ACC112 (cell line): Measurements from ENCODE around the gene ADCY2.

ENCODE experiments used
- H2AFZ ChIP-seq: fragments of 200-600 bp; sonication (generic); one replicate; pipeline ENCODE4 v1.6.0; 2017; ENCODE audit warnings: antibody characterized with exemption, low read length; ENCODE audit not compliant: unreplicated experiment
- H3K27ac ChIP-seq: fragments of 200-600 bp; sonication (generic); 2 replicates; pipeline ENCODE4 v1.5.1; 2014; ENCODE audit warnings: low read depth, mild to moderate bottlenecking, antibody characterized with exemption, low read length, moderate library complexity
- H3K27me3 ChIP-seq: fragments of 200-600 bp; sonication (generic); 2 replicates; pipeline ENCODE4 v1.6.1; 2014; ENCODE audit warnings: mild to moderate bottlenecking, antibody characterized with exemption, low read length, moderate library complexity, mixed read lengths; ENCODE audit not compliant: insufficient read depth
- H3K36me3 ChIP-seq: fragments of 200-600 bp; sonication (generic); 2 replicates; pipeline ENCODE4 v1.6.1; 2016; ENCODE audit warnings: mild to moderate bottlenecking, antibody characterized with exemption, low read length, moderate library complexity, mixed read lengths; ENCODE audit not compliant: insufficient read depth
- H3K4me1 ChIP-seq: fragments of 200-600 bp; sonication (generic); one replicate; pipeline ENCODE4 v1.6.1; 2016; ENCODE audit warnings: low read length, mixed read lengths; ENCODE audit not compliant: insufficient read depth, unreplicated experiment, control insufficient read depth
- H3K4me3 ChIP-seq: fragments of 200-600 bp; sonication (generic); 2 replicates; pipeline ENCODE4 v1.5.1; 2014; ENCODE audit warnings: mild to moderate bottlenecking, low read depth, low read length
- H3K79me2 ChIP-seq: fragments of 200-600 bp; sonication (generic); one replicate; pipeline ENCODE4 v1.6.0; 2016; ENCODE audit warnings: low read length; ENCODE audit not compliant: control insufficient read depth, unreplicated experiment, insufficient read depth

The ADCY2 gene

DNA sequence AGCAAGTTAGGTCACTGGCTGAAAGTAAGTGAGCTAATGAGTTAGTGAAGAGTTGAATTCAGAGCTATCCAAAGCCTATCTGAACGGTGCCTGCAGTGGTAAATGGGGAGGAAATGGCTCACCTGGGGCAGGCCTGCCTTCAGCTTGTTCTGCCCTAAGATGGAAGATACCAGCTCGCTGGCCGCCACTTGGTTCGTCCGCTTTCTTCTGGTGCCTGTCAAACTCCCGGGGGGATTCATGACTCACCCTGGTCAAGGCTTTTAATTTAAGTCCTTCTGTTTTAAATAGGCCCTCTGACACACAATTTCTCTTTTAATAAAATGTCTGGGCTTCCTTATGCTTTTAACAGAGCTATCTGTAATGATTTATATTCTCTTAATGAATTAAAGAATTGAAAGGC lies 376.2 kb downstream of the ADCY2 start:
- H3K4me3 ChIP-seq = no peak overlapping the region
- no peaks in the 10 kb centered on the region for H3K79me2 ChIP-seq
- H3K4me1 ChIP-seq = no peaks in the 10 kb centered on the region
- H3K27ac ChIP-seq = no peak overlapping the region
- 0 out of 2 replicates have a peak, but pooled peaks cover 4% of the 10 kb centered on the region for H3K27me3 ChIP-seq
- H3K36me3 ChIP-seq = no peaks in the 10 kb centered on the region
- H2AFZ ChIP-seq = no peak overlapping the region

DNA sequence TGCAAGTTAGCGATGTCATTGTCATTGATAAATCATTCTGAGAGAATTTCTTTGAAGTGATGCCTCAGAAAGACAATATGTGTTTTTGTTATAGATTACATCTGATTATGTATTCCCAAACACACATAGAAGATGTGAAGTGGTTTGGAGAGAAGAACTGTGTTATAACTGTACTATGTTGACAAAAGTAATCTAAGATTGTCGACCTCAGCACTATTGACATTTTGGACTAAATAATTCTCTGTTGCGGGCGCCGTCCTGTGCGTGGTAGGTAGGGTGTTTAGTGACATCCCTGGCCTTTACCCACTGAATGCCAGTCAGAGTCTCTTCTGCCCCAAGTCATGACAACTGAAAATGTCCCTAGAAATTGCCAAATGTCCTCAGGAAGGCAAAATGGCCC lies 377.2 kb downstream of the ADCY2 start:
- no peak overlapping the region for H3K27ac ChIP-seq
- no peaks in the 10 kb centered on the region for H3K4me1 ChIP-seq
- H3K79me2 ChIP-seq = no peaks in the 10 kb centered on the region
- H3K27me3 ChIP-seq = 0 out of 2 replicates have a peak, but pooled peaks cover 4% of the 10 kb centered on the region
- no peak overlapping the region for H3K4me3 ChIP-seq
- H3K36me3 ChIP-seq = no peaks in the 10 kb centered on the region
- no peak overlapping the region for H2AFZ ChIP-seq

DNA sequence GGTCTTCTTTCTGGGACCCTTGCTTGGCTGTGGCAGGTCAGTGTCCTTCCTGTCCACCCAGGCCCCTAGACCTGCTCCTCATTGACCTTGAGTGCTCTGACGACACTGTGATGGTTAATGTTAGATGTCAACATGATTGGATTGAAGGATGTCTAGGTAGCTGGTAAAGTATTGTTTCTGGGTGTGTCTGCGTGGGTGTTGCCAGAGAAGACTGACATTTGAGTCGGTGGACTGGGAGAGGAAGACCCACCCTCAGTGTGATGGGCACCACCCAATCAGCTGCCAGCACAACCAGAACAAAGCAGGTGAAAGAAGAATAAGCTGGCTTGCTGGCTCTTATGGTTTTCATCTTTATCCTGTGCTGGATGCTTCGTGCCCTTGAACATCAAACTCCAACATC lies 380.5 kb downstream of the ADCY2 start:
- H3K27me3 ChIP-seq = no peaks in the 10 kb centered on the region
- no peaks in the 10 kb centered on the region for H3K4me1 ChIP-seq
- no peak overlapping the region for H3K4me3 ChIP-seq
- H2AFZ ChIP-seq = no peak overlapping the region
- no peaks in the 10 kb centered on the region for H3K36me3 ChIP-seq
- H3K27ac ChIP-seq = no peak overlapping the region
- no peaks in the 10 kb centered on the region for H3K79me2 ChIP-seq

DNA sequence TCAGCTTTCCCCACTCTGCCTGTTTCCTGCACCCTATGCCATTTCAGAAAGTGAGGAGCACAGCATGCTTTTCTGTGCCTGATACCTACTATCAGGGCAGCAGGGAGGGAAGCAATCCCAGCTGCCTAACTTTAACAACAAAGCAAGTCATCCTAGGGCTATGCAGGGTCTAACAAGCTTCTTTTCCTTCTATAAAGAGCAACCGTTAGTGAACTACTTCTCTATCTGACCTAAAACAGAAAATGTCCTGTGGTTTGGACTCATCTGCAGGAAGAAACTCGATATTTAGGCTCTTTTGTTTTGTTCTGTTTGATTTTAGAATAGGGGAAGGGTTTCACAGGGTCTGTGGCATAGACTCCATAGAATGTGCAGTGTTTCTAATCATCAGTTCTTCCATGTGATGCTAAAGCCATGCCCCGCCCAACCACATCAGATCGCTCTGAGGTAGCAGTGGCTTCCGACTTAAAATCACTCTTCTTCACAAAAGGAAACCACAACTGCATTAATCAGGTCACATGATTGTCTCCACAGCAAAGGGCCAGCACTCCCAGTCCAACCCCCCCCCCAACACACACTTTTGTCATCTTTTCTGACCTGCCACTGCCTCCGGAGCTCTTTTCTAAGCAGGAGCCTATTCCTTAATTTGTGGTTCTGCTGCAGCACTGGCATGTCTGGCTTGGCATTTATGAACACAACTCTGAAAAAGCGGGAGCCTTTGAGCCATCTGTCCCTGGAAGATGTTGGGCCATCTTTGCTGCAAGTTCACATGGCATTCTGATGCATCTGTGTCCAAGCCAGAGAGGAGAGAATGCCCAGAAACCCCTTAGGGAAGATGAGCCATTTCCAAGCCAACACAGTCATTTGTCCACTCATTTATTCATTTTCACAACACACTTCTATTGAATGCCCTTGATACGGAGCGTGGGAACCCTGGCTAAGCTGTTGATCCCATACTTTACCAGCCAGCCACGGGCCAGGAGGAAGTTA lies 383.4 kb downstream of the ADCY2 start:
- Histone ChIP-seq H3K4me1 (no peaks in the 10 kb centered on the region), H3K27me3 (no peaks in the 10 kb centered on the region), H3K4me3 (no peak overlapping the region), H2AFZ (no peak overlapping the region), H3K79me2 (no peaks in the 10 kb centered on the region), H3K36me3 (no peaks in the 10 kb centered on the region), H3K27ac (no peak overlapping the region)

DNA sequence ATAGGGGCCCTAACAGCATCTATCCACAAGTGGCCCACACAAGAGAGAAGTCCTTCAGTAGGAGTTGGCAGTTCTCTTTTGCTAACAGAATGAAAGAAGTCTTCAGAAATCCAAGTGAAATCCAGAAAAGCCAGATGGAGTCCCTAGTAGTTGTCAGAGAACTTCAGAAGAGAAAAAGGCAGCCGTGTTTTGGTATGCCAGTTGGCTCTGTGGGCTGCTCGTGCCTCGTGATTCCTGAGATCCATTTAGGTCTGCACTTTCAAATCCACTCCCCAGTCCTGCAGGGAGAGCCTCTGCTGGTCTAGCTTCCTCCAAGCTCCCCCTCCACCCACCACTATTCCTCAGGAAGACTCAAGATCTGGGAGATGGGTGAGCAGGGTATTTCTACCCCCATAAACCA lies 386.0 kb downstream of the ADCY2 start:
- H3K27me3 ChIP-seq = no peaks in the 10 kb centered on the region
- no peak overlapping the region for H3K27ac ChIP-seq
- H3K79me2 ChIP-seq = no peaks in the 10 kb centered on the region
- H3K4me1 ChIP-seq = no peaks in the 10 kb centered on the region
- no peak overlapping the region for H2AFZ ChIP-seq
- H3K36me3 ChIP-seq = no peaks in the 10 kb centered on the region
- H3K4me3 ChIP-seq = no peak overlapping the region

DNA sequence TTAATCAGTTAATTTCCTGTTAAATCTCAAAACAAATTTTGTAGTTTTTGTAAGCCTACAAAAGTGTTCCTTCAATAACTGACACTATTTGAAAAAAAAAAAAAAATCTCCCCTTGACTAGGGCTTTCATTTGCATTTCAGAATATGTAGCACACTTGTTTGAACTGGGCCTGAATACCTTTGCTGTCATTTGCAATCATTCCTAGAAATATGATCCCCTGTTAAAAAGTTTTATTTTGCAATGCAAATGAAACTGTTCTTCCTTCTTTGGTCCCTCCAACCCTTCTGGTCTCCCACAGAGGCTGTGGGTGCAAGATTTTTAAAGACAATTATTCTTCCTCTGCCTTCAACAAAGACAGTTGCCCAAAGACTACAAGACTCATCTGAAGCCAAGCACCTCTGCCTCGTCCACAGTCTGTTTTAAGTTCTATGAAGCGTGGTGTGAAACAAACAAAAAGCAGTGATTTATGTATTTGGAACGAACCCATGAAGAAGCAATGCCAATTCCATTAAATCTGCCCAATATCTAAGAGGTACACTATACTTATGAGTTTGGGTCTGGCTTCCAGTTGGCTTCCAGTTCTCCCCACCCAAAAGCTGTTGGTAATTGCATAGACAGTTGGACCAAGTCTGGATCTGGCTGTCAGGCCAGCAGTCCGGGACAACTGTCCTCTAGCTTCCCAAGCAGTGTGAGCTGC lies 388.9 kb downstream of the ADCY2 start:
- no peak overlapping the region for H2AFZ ChIP-seq
- no peak overlapping the region for H3K27ac ChIP-seq
- no peaks in the 10 kb centered on the region for H3K4me1 ChIP-seq
- H3K27me3 ChIP-seq = no peaks in the 10 kb centered on the region
- H3K4me3 ChIP-seq = no peak overlapping the region
- no peaks in the 10 kb centered on the region for H3K36me3 ChIP-seq
- H3K79me2 ChIP-seq = no peaks in the 10 kb centered on the region

DNA sequence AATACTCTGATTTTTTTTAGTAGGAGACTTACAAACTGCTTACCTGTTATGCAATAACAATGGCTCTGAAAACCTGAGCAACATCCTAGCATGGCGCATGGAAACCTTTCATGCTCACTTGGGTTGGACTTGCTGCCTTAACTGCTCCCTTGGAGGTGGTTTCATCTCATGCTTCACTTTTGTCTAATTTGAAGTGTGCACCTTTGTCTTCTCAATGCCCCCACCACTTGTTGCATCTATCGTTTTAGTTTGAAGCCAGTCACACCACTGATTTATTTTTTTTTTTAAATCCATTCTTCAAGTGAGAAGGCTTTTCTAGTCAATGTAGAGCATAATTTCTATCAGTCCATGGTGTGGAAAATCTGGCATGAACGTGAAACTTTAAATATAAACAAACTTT lies 391.8 kb downstream of the ADCY2 start:
- Histone ChIP-seq H3K27ac (no peak overlapping the region), H3K4me3 (no peak overlapping the region), H3K36me3 (no peaks in the 10 kb centered on the region), H3K79me2 (no peaks in the 10 kb centered on the region), H2AFZ (no peak overlapping the region), H3K4me1 (no peaks in the 10 kb centered on the region), H3K27me3 (no peaks in the 10 kb centered on the region)

DNA sequence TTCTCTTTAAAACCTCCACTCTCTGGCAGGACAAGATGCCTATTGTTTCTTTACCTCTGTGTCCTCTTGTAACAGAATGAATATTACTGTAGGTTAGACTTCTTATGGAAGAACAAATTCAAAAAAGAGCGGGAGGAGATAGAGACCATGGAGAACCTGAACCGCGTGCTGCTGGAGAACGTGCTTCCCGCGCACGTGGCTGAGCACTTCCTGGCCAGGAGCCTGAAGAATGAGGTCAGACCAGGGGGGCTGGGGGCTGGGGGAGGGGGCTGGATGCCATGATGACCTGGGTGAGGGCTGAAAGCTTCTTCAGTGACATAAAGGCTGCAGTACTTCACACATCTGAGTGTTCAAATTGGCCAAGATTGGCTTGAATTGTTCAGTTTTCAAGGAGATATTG lies 393.6 kb downstream of the ADCY2 start:
- H3K27ac ChIP-seq = no peak overlapping the region
- H3K4me1 ChIP-seq = no peaks in the 10 kb centered on the region
- H3K27me3 ChIP-seq = peaks cover 4% of the 10 kb centered on the region; the same call in 1 of the 2 replicates
- no peak overlapping the region for H3K4me3 ChIP-seq
- no peaks in the 10 kb centered on the region for H3K79me2 ChIP-seq
- no peaks in the 10 kb centered on the region for H3K36me3 ChIP-seq
- no peak overlapping the region for H2AFZ ChIP-seq

DNA sequence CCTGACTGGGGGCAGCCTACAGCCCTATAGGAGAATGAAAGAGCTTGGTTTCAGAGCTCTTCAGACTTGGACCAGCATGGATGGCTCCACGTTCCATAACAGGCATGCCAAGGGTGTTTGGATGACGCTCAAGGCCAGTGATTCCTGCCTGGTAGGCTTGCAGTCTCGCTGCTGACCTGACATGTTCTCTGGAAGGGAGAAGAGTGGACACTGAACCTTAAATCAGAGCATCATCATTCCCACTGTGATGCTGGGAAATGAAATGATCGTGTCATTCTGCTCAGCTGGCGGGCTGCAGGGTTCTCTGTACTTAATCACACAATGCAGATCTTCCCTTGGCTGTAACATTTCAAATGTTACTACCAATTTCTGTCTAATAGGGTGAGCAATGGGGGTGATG lies 398.0 kb downstream of the ADCY2 start:
- no peak overlapping the region for H2AFZ ChIP-seq
- H3K79me2 ChIP-seq = no peaks in the 10 kb centered on the region
- H3K27me3 ChIP-seq = peaks cover 8% of the 10 kb centered on the region; the same call in 1 of the 2 replicates

DNA sequence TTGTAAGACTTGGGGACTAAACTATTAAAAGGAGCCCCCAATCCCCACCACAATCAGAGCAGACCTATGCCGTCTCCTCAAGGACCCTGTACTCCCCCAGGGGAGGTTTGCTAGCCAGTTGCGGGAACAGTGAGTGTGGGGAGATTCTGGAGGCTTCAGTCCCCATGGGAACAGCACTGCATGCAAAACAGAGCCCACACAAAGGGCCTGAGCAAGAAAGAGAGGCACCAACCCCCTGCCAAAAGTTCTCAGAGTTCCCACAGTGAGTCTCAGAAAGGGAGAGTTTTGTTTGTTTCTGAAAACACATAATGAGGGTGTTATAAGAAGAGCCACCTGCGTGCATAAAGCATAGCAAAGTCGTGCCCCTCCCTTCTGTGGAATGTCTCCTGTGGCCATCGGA lies 398.4 kb downstream of the ADCY2 start:
- Histone ChIP-seq H3K36me3 (no peaks in the 10 kb centered on the region), H3K4me3 (no peak overlapping the region), H3K79me2 (no peaks in the 10 kb centered on the region), H3K4me1 (no peaks in the 10 kb centered on the region), H3K27ac (no peak overlapping the region), H3K27me3 (peaks cover 8% of the 10 kb centered on the region; the same call in 1 of the 2 replicates), H2AFZ (no peak overlapping the region)

More for the DNA sequence above, 398.0 kb downstream of the ADCY2 start:
- H3K27ac ChIP-seq = no peak overlapping the region
- H3K4me1 ChIP-seq = no peaks in the 10 kb centered on the region
- no peak overlapping the region for H3K4me3 ChIP-seq
- H3K36me3 ChIP-seq = no peaks in the 10 kb centered on the region
